Measurements from ENCODE around the gene PPP1R14C.

DNA sequence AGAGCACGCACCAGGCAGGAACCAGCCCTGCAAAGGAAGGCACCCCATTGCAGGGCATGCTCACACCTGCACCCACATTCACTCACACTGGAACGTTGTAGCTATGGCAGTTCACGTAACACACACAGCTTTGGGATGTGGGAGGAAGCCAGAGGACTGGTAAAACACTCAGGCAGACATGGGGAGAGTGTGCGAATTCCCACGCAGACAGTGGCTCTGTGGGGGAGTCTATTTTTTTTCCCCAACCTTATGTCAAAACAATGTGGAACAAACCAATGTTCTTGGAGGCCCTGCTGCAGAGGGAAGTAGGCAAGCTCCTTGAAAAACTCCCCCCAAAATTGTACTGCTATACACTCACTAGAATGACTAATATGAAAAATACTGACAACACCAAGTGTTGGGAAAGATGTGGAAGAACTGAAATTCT lies 91.0 kb downstream of the PPP1R14C start:
- TF ChIP-seq EZH2 (IDR thresholded peaks at IDR 0.05; ENCODE audit: borderline replicate concordance, low read length), result no peak
- TF ChIP-seq, protein P1, sequence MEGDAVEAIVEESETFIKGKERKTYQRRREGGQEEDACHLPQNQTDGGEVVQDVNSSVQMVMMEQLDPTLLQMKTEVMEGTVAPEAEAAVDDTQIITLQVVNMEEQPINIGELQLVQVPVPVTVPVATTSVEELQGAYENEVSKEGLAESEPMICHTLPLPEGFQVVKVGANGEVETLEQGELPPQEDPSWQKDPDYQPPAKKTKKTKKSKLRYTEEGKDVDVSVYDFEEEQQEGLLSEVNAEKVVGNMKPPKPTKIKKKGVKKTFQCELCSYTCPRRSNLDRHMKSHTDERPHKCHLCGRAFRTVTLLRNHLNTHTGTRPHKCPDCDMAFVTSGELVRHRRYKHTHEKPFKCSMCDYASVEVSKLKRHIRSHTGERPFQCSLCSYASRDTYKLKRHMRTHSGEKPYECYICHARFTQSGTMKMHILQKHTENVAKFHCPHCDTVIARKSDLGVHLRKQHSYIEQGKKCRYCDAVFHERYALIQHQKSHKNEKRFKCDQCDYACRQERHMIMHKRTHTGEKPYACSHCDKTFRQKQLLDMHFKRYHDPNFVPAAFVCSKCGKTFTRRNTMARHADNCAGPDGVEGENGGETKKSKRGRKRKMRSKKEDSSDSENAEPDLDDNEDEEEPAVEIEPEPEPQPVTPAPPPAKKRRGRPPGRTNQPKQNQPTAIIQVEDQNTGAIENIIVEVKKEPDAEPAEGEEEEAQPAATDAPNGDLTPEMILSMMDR (conservative IDR thresholded peaks at IDR 0.05 in 1 of 2, IDR thresholded peaks at IDR 0.05 in 1 of 2; ENCODE audit: extremely low read depth in 1 of 2, insufficient read depth in 1 of 2, low read depth in 1 of 2, low read length in 2 of 2), result no peak
